ENCODE data around the gene AHSP. TPM values are rescaled to one million over a fixed set of nuclear protein-coding genes. Genes with fewer than 3 reads are reported as not detected.
"Not testable (repeated sequence)": the region's sequence is repeated elsewhere in the genome, so short reads cannot be mapped to it uniquely, and the experiment has no call there.

Gene AHSP
- total and polyA plus RNA-seq, 2 experiments from 2014 or later: not detected

DNA sequence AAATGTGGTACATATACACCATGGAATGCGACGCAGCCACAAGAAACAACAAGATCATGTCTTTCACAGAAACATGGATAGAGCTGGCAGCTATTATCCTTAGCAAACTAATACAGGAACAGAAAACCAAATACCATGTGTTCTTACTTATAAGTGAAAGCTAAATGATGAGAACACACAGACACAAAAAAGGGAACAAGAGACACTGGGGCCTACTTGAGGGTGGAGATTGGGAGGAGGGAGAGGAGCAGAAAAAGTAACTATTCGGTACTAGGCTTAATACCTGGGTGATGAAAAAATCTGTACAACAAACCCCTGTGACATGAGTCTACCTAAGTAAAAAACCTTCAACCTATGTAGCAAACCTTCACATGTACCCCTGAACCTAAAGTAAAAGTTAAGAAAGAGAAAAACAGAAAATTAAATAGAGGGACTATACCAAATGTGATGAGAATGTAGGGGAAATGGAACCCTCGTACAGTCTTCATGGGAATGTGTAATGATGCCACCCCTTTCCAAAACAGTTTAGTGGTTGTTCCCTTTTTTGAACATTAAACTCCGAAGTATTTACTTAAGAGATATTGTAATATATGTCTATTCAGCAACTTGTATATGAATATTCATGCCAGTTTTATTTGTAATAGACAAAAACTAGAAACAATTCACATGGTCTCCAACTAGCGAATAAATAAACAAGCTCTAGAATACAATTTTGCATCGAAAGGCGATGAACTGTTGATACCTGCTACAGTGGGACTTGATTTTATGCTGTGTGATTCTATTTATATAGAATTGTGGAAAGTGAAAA lies 33.9 kb downstream of the AHSP start:
- no peaks in the 10 kb centered on the region for H3F3A ChIP-seq (ENCODE audit: insufficient read depth)

DNA sequence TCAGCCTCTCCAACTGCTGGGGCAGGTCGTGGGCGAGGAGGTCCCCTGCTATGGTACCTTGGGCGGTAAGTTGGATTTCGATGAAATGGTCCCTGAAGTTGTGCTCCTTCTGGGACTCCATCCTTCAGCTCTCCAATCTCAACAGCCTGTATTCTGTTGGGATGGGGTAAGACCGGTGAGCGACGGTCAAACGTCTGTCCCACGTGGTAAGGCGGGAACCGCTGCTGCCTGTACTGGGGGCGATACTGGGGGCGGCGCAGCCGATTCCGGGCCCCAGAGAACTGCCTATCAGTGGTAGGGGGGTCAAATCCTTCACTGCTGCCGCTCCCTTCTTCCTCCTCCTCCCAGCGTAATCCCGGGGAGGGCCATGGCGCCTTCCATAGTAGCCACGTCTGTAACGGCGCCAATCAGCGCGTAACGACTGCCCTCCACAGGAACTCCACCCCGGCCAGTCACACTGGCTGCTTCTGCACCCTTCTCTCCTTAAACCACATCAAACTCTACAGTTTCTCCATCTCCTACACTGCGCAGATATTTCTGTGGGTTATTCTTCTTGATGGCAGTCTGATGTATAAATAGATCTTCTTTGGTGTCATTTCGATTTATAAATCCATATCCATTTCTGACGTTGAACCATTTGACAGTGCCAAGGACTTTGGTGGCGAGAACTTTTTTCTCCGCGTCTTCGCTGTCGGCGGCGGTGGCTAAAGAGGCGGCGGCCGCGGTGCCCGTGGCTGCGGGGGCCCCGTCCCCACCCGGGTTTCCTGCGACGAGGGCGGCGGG lies 41.1 kb downstream of the AHSP start:
- Histone ChIP-seq H3K4me2 (ENCODE audit: unreplicated experiment) (no peak overlapping the region), H3K27me3 (replicated peaks; ENCODE audit: insufficient read depth) (peaks cover 7% of the 10 kb centered on the region; the same call in 1 of the 2 replicates), H3K79me2 (ENCODE audit: insufficient read depth) (no peaks in the 10 kb centered on the region), H3K9me2 (ENCODE audit: insufficient read depth) (no peaks in the 10 kb centered on the region), H4K20me1 (ENCODE audit: insufficient read depth) (no peaks in the 10 kb centered on the region), H3K9me3 (ENCODE audit: low read depth) (no peaks in the 10 kb centered on the region), H3K36me3 (ENCODE audit: low read depth) (no peaks in the 10 kb centered on the region), H3K9ac (no peak overlapping the region), H2AFZ (no peak overlapping the region), H3K27ac (no peak overlapping the region), H3K4me1 (ENCODE audit: insufficient read depth) (no peaks in the 10 kb centered on the region), H3F3A (ENCODE audit: insufficient read depth) (no peaks in the 10 kb centered on the region), H3K4me3 (no peak overlapping the region)
- WGBS, 2 experiments (ENCODE audit: low coverage in 1 of 2, low lambda C conversion rate in 2 of 2, missing lambda C conversion rate in 2 of 2): 17 to 22% methylated on average over 47 to 48 of the region's 49 CpGs
- in situ Hi-C loops (cut with MboI): no loop called here
- DNase-seq: peak; percentile 3
- TF ChIP-seq EZH2 (IDR thresholded peaks at IDR 0.05; ENCODE audit: insufficient read depth, poor library complexity, severe bottlenecking): no peak
- no peak for TF ChIP-seq EZH2phosphoT487 (IDR thresholded peaks at IDR 0.05; ENCODE audit: insufficient read depth, low read depth)

More for the DNA sequence above, 33.9 kb downstream of the AHSP start:
- H2AFZ ChIP-seq: no peak overlapping the region
- H3K9ac ChIP-seq: no peak overlapping the region
- in situ Hi-C loops (cut with MboI): no loop called here
- 13 to 22% methylated on average over 8 of the region's 8 CpGs for WGBS, 2 experiments (ENCODE audit: low coverage in 1 of 2, low lambda C conversion rate in 2 of 2, missing lambda C conversion rate in 2 of 2)
- H3K9me2 ChIP-seq (ENCODE audit: insufficient read depth): no peaks in the 10 kb centered on the region
- TF ChIP-seq EZH2phosphoT487 (IDR thresholded peaks at IDR 0.05; ENCODE audit: insufficient read depth, low read depth) (no peak), EZH2 (IDR thresholded peaks at IDR 0.05; ENCODE audit: insufficient read depth, poor library complexity, severe bottlenecking) (no peak)
- DNase-seq: no peak
- H3K4me1 ChIP-seq (ENCODE audit: insufficient read depth): no peaks in the 10 kb centered on the region
- H3K79me2 ChIP-seq (ENCODE audit: insufficient read depth): no peaks in the 10 kb centered on the region
- no peak overlapping the region for H3K4me2 ChIP-seq (ENCODE audit: unreplicated experiment)
- no peak overlapping the region for H3K27ac ChIP-seq
- no peaks in the 10 kb centered on the region for H3K36me3 ChIP-seq (ENCODE audit: low read depth)
- H4K20me1 ChIP-seq (ENCODE audit: insufficient read depth): no peaks in the 10 kb centered on the region
- H3K27me3 ChIP-seq (replicated peaks; ENCODE audit: insufficient read depth): no peaks in the 10 kb centered on the region
- no peak overlapping the region for H3K4me3 ChIP-seq
- no peaks in the 10 kb centered on the region for H3K9me3 ChIP-seq (ENCODE audit: low read depth)

DNA sequence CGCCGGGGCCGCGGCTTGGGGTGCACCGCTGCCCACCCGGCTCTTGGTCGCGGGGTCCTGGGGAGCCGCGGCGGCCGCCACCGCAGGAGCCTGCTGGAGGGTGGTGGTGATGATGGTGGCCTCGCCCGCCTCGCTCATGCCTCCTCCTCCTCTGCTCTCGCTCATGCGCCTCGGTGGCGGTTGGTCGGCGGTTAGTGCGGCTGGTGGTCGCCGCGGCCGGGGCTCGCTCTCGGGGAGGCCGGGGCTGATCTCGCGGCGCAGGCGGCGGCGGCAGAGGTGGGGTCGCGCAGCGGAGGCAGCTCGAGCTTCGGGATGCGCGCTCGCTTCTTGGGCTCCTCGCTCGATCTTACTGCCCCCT lies 41.6 kb downstream of the AHSP start:
- H3K27me3 ChIP-seq (replicated peaks; ENCODE audit: insufficient read depth): peaks cover 7% of the 10 kb centered on the region; the same call in 1 of the 2 replicates
- no peak overlapping the region for H3K4me3 ChIP-seq
- in situ Hi-C loops (cut with MboI): no loop called here
- H3K27ac ChIP-seq: no peak overlapping the region
- no peaks in the 10 kb centered on the region for H3K9me2 ChIP-seq (ENCODE audit: insufficient read depth)
- no peaks in the 10 kb centered on the region for H4K20me1 ChIP-seq (ENCODE audit: insufficient read depth)
- no peak overlapping the region for H3K4me2 ChIP-seq (ENCODE audit: unreplicated experiment)
- DNase-seq: no peak
- 1 to 4% methylated on average over 14 to 18 of the region's 46 CpGs for WGBS, 2 experiments (ENCODE audit: low coverage in 1 of 2, low lambda C conversion rate in 2 of 2, missing lambda C conversion rate in 2 of 2)
- no peaks in the 10 kb centered on the region for H3K4me1 ChIP-seq (ENCODE audit: insufficient read depth)
- H3K9me3 ChIP-seq (ENCODE audit: low read depth): no peaks in the 10 kb centered on the region
- H3K79me2 ChIP-seq (ENCODE audit: insufficient read depth): no peaks in the 10 kb centered on the region
- no peak overlapping the region for H3K9ac ChIP-seq
- H2AFZ ChIP-seq: no peak overlapping the region
- TF ChIP-seq EZH2 (IDR thresholded peaks at IDR 0.05; ENCODE audit: insufficient read depth, poor library complexity, severe bottlenecking): no peak
- TF ChIP-seq EZH2phosphoT487 (IDR thresholded peaks at IDR 0.05; ENCODE audit: insufficient read depth, low read depth): no peak
- H3F3A ChIP-seq (ENCODE audit: insufficient read depth): no peaks in the 10 kb centered on the region
- no peaks in the 10 kb centered on the region for H3K36me3 ChIP-seq (ENCODE audit: low read depth)

DNA sequence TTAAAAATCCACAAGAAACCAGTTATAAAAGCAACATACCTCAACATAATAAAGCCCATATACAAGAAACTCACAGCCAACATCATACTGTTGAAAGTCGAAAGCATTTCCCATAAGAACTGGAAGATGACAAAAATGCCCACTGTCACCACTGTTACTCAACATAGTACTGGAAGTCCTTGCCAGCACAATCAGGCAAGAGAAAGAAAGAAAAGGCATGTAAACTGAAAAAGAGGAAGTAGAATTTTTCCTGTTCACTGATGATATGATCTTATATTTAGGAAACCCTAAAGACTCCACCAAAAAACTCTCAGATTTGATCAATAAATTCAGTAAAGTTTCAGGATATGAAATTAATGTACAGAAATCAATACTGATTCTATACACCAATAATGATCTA lies 45.1 kb downstream of the AHSP start:
- in situ Hi-C loops (cut with MboI): no loop called here
- no peak overlapping the region for H3K9ac ChIP-seq
- no peaks in the 10 kb centered on the region for H3K9me2 ChIP-seq (ENCODE audit: insufficient read depth)
- no peak overlapping the region for H3K27ac ChIP-seq
- no peak overlapping the region for H3K4me3 ChIP-seq
- peaks cover 7% of the 10 kb centered on the region; the same call in 1 of the 2 replicates for H3K27me3 ChIP-seq (replicated peaks; ENCODE audit: insufficient read depth)
- H3K9me3 ChIP-seq (ENCODE audit: low read depth): no peaks in the 10 kb centered on the region
- WGBS, 2 experiments (ENCODE audit: low coverage in 1 of 2, low lambda C conversion rate in 2 of 2, missing lambda C conversion rate in 2 of 2): 4 to 6% methylated on average over 1 of the region's 1 CpG
- H2AFZ ChIP-seq: no peak overlapping the region
- H4K20me1 ChIP-seq (ENCODE audit: insufficient read depth): no peaks in the 10 kb centered on the region
- H3K4me1 ChIP-seq (ENCODE audit: insufficient read depth): no peaks in the 10 kb centered on the region
- no peaks in the 10 kb centered on the region for H3K79me2 ChIP-seq (ENCODE audit: insufficient read depth)
- TF ChIP-seq EZH2 (IDR thresholded peaks at IDR 0.05; ENCODE audit: insufficient read depth, poor library complexity, severe bottlenecking): no peak
- TF ChIP-seq EZH2phosphoT487 (IDR thresholded peaks at IDR 0.05; ENCODE audit: insufficient read depth, low read depth): no peak
- no peaks in the 10 kb centered on the region for H3F3A ChIP-seq (ENCODE audit: insufficient read depth)
- no peak overlapping the region for H3K4me2 ChIP-seq (ENCODE audit: unreplicated experiment)
- H3K36me3 ChIP-seq (ENCODE audit: low read depth): no peaks in the 10 kb centered on the region
- DNase-seq: no peak

DNA sequence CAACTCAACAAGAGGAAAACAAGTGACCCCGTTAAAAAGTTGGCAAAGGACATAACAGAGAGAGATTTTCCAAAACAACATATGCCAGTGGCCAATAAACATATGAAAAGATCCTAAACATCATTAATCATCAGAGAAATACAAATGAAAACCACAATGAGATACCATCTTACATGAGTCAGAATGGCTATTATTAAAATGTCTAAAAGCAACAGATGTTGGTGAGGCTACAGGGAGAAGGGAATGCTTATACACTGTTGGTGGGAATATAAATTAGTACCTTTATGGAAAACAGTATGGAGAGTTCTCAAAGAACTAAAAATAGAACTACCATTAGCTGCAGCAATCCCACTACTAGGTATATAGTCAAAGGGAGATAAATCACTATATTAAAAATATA lies 46.5 kb downstream of the AHSP start:
- H4K20me1 ChIP-seq (ENCODE audit: insufficient read depth); H3F3A ChIP-seq (ENCODE audit: insufficient read depth); in situ Hi-C loops (cut with MboI); H3K4me3 ChIP-seq; H3K9me3 ChIP-seq (ENCODE audit: low read depth); H3K27ac ChIP-seq; H3K9me2 ChIP-seq (ENCODE audit: insufficient read depth); H2AFZ ChIP-seq; H3K4me1 ChIP-seq (ENCODE audit: insufficient read depth); H3K79me2 ChIP-seq (ENCODE audit: insufficient read depth); DNase-seq; H3K9ac ChIP-seq; H3K4me2 ChIP-seq (ENCODE audit: unreplicated experiment); H3K36me3 ChIP-seq (ENCODE audit: low read depth); H3K27me3 ChIP-seq (replicated peaks; ENCODE audit: insufficient read depth): not testable (repeated sequence)
- 0 to 6% methylated on average over 1 of the region's 1 CpG for WGBS, 2 experiments (ENCODE audit: low coverage in 1 of 2, low lambda C conversion rate in 2 of 2, missing lambda C conversion rate in 2 of 2)

Data from GM23248 (cell line).